HG02885 (cell line): ENCODE measurements around the gene HOXA4.

ENCODE experiments used
- ATAC-seq: cut with Tn5 transposase; IDR thresholded peaks from one replicate; pipeline ENCODE4 v1.9.1; 2021; ENCODE audit warnings: mild to moderate bottlenecking; ENCODE audit not compliant: unreplicated experiment, poor library complexity

Gene HOXA4

GRCh38 chr7:27148756-27149641, 18.4 kb upstream of the HOXA4 start:
- no peak for ATAC-seq

- ATAC-seq, result no peak
These were observed 17.6 kb upstream of the HOXA4 start for GRCh38 chr7:27148031-27148755.

- ATAC-seq, result no peak
These were observed 16.9 kb upstream of the HOXA4 start, which contains the start of gene HOXA6 for GRCh38 chr7:27147199-27148030. Gene HOXA6, minus strand, starts transcription at chr7:27147774. Its CDS starts 25 bp downstream, at chr7:27147749.

- no peak for ATAC-seq
These were observed 16.1 kb upstream of the HOXA4 start for GRCh38 chr7:27146491-27147198.

- ATAC-seq, result no peak
These were observed 15.4 kb upstream of the HOXA4 start for GRCh38 chr7:27145914-27146412.

- no peak for ATAC-seq
These were observed 14.8 kb upstream of the HOXA4 start for GRCh38 chr7:27145165-27145913.

GRCh38 chr7:27144781-27145164, 14.2 kb upstream of the HOXA4 start:
- ATAC-seq, result no peak

GRCh38 chr7:27143950-27144780, 13.6 kb upstream of the HOXA4 start:
- no peak for ATAC-seq

GRCh38 chr7:27143023-27143949, 12.7 kb upstream of the HOXA4 start, which contains the start of gene HOXA5:
Gene HOXA5, minus strand, starts transcription at chr7:27143681. Its CDS starts 74 bp downstream, at chr7:27143607.
- ATAC-seq, result no peak

- ATAC-seq, result no peak
These were observed 12.0 kb upstream of the HOXA4 start for GRCh38 chr7:27142580-27143022.

GRCh38 chr7:27141923-27142579, 11.5 kb upstream of the HOXA4 start:
- no peak for ATAC-seq

GRCh38 chr7:27141137-27141922, 10.8 kb upstream of the HOXA4 start:
- no peak for ATAC-seq

GRCh38 chr7:27140126-27140857, 9.7 kb upstream of the HOXA4 start:
- ATAC-seq, result no peak

- ATAC-seq, result no peak
These were observed 9.0 kb upstream of the HOXA4 start for GRCh38 chr7:27139334-27140125.
